GDM1 (cell line): ENCODE data around the gene BRSK1.

ENCODE experiments used
- DNase-seq: peaks from one replicate; lab custom pipeline; 2025; lab: John Stamatoyannopoulos, UW

Gene BRSK1

GRCh38 chr19:55253842-55254624 lies 29.8 kb upstream of the BRSK1 start:
- peak; percentile 82 for DNase-seq

- no peak for DNase-seq
These were observed 29.2 kb upstream of the BRSK1 start for GRCh38 chr19:55254625-55254977.

DNA sequence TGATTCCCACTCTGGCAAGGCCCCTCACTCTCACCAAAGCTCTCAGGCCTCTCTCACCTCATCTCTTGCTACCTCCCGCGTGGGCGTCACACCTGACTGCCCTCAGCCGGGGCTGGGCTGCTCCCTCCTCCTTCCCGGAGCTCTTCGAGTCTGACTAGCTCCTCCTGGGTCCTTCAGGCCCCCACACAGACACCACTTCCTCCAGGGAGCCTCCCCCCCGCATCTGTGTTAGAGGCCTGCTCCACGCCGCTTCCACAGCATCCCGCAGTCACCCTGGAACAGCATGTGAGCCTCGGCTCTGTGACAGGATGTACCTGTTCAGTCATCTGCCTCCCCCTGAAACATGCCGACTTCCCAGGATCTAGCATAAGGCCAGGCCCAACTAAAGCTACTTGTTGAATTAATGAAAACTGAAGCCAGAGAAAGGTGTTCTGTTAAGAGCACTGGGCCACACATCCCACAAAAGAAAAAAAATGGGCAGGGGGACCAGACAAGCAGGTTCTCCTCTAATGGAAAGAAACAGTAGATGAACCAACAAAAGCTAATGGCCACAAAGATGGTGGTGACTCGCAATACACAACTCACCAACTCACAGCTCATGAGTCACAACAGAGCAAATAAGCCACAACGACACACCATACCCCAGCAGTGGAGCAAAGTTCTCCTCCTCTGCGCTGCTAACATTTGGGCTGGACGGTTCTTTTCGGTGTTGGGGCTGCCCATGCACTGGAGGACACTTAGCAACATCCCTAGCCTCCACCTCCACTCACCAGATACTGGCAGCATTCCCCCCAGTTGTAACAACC lies 28.0 kb upstream of the BRSK1 start:
- peak; percentile 52 for DNase-seq

DNA sequence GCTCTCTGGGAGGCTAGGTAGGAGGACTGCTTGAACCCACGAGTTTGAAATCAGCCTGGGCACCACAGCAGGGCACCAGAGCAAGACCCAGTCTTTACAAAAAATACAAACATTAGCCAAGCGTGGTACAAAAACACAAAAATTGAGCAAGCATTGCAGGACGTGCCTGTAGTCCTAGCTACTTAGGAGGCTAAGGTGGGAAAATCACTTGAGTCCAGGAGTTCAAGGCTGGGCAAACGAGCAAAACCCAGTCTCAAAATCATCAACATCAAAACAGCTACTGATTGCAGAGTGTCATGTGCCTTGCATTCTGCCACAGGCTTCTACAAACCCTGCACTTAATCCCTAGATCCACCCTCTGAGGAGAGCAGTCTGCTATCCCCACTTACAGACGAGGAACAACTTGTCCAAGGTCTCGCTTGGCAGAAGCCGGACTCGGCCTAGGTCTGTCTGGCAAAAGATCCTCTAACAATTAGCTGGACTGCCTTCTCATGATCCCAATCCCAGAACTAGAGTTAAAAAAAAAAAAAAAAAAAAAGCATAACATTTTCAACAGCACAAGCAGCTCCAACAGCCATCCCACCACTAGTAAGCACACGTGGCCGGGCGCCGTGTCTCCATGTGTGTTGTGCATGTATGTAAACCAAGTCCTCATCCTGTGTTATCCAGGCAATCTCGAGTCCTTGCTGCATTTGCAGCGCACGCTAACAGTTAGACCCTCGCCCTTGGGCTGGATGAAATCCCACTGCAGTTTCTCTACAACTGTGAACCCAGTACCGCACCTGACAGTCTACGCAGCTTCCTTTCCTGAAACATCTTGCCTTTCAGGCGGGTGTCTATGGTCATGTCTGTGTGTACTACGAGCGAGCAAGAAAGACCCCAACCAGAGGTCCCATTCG lies 27.0 kb upstream of the BRSK1 start:
- DNase-seq = no peak

DNA sequence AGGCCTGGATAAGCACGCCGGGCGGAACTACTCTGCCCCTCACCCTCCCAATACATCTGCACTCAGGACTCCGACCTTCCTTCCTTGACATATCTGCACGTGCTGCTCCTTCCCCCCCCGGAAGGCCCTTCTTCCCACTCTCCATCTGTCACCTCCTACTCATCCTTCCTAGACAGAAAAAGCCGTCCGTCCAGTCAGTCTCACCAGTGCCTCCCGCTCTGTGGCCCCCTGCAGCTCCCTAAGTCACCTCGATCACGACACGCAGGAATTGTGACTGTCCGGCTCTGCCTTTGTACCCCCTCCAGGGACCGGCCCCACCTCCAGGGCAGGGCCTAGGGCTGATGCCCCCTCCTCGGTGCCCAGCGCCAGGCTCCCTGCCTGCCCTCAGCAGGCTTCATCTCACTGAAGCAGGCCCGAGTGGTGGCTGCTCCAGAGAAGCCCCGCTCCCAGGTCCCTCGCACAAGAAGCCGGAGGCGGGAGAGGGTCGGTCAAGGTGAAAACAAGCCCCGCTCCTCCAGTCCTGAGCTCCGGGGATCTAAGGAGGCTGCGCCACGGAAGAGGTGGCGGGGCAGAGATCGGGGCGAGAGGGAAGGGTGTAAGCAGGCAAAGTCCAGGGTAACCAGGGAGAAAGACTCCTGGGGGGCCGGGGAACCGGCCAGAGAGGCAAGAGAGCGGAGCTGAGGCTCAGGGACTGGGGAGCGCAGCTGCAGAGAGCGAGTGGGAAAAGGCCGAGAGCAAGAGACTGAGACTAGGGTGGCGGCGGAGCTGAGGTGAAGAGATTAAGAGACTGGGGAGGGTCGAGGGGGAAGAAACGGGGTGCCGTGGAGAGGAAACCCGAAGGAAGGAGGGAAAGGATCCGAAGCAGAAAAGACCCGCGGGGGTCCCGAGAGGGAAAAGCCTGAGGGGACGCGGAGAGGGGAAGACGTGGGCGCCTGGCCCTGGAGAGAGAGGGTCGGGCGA lies 26.1 kb upstream of the BRSK1 start:
- DNase-seq = no peak

DNA sequence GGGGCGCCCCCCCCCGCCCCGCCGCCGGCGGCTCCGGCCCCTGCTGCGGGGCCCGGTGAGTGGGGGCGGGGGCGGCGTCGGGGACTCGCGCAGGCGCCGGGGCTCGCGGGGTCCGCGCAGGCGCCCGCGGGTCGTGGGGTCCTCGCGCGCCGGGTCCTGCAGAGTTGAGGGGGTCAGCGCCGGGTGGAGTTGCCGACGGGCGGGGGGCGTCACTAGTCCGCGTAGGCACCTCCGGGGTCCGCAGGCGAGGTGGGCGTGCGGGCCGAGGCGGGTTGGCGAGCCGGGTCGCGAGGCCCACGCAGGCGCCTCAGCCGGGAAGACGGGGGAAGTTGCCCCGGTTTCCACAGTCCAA lies 25.3 kb upstream of the BRSK1 start:
- DNase-seq = peak; percentile 36

GRCh38 chr19:55258828-55259539 lies 24.8 kb upstream of the BRSK1 start, which contains the start of gene PPP6R1:
PPP6R1 (minus strand) TSS chr19:55259017; CDS start chr19:55247103, 11,914 bp downstream.
- peak; percentile 99 for DNase-seq

GRCh38 chr19:55259540-55260210 lies 24.1 kb upstream of the BRSK1 start:
- no peak for DNase-seq

- DNase-seq = no peak
These were observed 22.1 kb upstream of the BRSK1 start for GRCh38 chr19:55261671-55262126.

DNA sequence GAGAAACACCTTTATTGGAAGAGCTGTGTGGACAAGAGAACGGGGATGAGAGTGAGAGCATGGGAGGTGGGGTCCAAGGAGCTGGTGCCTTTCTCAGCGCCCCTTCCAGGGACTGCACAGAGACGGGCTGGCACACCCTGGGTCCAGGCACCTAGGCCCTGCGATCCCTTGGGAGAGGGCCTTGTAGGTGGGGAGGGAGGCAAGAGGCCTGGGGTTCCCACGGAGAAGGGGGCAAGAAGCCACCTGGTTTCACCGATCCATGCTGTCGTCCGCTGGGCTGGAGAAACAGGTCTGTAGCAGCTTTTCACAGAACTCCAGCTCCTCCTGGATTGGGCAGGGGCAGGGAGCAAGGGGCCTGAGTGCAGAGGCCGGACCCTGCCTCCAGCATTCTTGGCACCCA lies 21.4 kb upstream of the BRSK1 start:
- no peak for DNase-seq

GRCh38 chr19:55264531-55264930 lies 19.3 kb upstream of the BRSK1 start:
- DNase-seq = no peak

- no peak for DNase-seq
These were observed 18.6 kb upstream of the BRSK1 start for GRCh38 chr19:55265173-55265572.

GRCh38 chr19:55265723-55266386 lies 17.9 kb upstream of the BRSK1 start:
- DNase-seq = no peak

DNA sequence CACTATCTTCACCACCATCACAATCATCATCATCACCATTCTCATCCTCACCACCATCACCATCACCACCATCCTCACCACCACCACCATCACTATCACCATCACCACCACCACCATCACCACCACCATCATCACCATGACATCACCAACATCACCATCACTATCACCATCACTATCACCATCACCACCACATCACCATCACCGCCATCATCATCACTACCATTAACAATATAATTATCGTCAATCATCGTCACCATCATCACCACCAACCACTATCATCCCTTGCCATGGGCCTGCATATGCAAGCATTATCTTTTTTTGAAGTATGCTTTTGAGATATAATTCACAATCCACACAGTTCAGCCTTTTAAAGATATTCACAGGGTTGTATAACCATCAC lies 17.4 kb upstream of the BRSK1 start:
- no peak for DNase-seq

DNA sequence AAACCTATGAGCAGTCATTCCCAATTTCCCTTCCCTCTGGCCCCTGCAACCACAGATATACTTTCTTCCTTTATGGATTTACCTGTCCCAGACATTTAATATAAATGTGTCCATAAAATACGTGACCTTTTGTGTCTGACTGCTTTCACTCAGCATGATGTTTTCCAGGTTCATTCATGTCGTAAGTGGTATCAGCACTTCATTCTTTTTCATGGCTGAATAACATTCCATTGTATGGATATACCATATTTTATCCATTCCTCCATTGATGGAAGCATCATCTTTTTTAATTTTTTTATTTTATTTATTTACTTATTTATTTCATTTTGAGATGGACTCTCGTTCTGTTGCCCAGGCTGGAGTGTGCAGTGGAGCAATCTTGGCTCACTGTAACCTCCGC lies 17.0 kb upstream of the BRSK1 start:
- no peak for DNase-seq

- DNase-seq = no peak
These were observed 14.5 kb upstream of the BRSK1 start for GRCh38 chr19:55269299-55269698.

DNA sequence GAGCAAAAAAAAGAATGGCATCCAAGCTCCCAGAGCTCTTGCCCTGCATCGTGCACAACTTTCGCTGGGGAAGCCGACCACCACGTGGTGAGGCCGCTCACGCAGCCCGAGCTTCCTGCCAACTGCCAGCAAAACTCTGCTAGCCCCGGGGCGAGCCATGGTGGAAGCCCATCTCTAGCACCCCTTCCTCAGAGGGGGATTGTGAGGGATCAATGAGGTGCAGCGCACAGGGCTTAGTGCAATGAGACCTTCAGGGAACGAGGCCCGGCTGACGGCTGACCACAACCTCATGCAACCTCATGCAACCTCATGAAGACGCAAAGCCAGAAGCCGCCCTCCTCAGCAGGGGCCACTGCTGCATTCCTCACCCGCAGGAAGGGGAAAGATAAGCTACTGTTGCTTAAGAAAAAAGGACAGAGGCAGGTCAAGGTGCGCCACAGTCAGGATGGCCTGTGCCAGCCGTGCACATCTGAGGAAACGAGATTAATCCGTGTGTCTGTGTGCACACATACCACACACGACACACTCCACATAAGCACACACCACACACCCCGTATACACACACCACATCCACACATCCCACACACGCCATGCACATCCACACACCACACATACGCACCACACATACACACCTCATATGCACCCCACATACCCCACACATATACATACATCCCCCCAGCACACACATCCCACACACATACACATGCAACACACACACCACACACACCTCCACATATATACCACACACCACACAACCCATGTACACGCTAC lies 13.4 kb upstream of the BRSK1 start:
- no peak for DNase-seq

DNA sequence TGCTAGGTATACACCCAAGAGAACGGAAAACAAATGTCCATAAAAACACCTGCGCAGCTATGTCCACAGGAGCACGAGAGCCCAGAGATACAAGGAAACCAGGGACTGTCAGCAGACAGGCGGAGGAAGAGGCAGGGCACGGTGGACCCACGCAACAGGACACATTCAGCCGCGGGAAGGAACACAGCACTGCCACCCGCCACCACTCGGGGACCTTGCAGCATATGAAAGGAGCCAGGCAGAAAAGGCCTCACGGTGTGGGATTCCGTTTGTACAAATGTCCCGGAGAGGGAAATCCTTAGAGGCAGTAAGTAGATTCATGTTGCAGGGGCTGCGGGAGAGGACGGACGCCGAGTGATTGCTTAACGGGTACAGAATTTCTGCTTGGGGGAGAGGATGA lies 11.7 kb upstream of the BRSK1 start:
- DNase-seq = no peak
